HFFc6 (cell line): Measurements from ENCODE around the gene ADAMTSL5. TPM values are rescaled to one million over a fixed set of nuclear protein-coding genes. Genes with fewer than 3 reads are reported as not detected.

ENCODE experiments used
- DNase-seq: peaks from one replicate; pipeline ENCODE4 v3.0.0-alpha.2; 2018
- H3K27ac Mint-ChIP-seq: 2 replicates; pipeline ENCODE4 v1.8.0; 2020; ENCODE audit warnings: mild to moderate bottlenecking, mixed read lengths
- H3K27me3 Mint-ChIP-seq: 2 replicates; pipeline ENCODE4 v1.8.0; 2021; ENCODE audit warnings: mild to moderate bottlenecking, moderate library complexity, mixed read lengths; ENCODE audit not compliant: insufficient read depth
- H3K36me3 Mint-ChIP-seq: 2 replicates; pipeline ENCODE4 v1.8.0; 2021; ENCODE audit warnings: low read depth, mixed read lengths
- H3K4me1 Mint-ChIP-seq: 2 replicates; pipeline ENCODE4 v1.8.0; 2020; ENCODE audit warnings: low read depth, mixed read lengths
- H3K4me3 Mint-ChIP-seq: 2 replicates; pipeline ENCODE4 v1.8.0; 2020; ENCODE audit warnings: mild to moderate bottlenecking, moderate library complexity, mixed read lengths
- H3K9me3 Mint-ChIP-seq: 2 replicates; pipeline ENCODE4 v1.8.0; 2020; ENCODE audit warnings: mild to moderate bottlenecking, mixed read lengths
- CTCF ChIP-seq: fragments of 200-600 bp; sonication (generic); IDR thresholded peaks from 2 replicates; pipeline ENCODE4 v1.5.0; 2021; ENCODE audit warnings: antibody characterized with exemption, mild to moderate bottlenecking
- long read RNA-seq: library from polyadenylated mRNA; unstranded; transcript quantifications from one replicate; pipeline ENCODE4 v2.0.0, GENCODE V29; 2019
- total RNA-seq, 6 experiments: library from RNA; stranded (reverse); fragmentation: NEBNext Ultra II Directional; extraction: Animal tissue kit (Norgen Biotek cat#: 25700); gene quantifications; 2 replicates in 1 of 6; 3 replicates in 5 of 6; pipeline ENCODE4 v1.2.3, GENCODE V29; 2021

Gene ADAMTSL5
- total RNA-seq = 10 to 100 TPM; 14.9 to 20.5 (median 16.2) TPM
- long read RNA-seq, partial matches to known transcripts = 4 of 8 reads
- long read RNA-seq, other reads (novel, unspliced or antisense) = 4 of 8 reads

- DNase-seq = peak; percentile 18
- Mint-ChIP-seq H3K9me3 (0 out of 2 replicates have a peak, but pooled peaks cover 3% of the 10 kb centered on the region), H3K36me3 (no peaks in the 10 kb centered on the region; the same call in 1 of the 2 replicates), H3K27me3 (peaks cover 2% of the 10 kb centered on the region), H3K27ac (peak within 1 kb of the TSS; percentile 60), H3K4me1 (peaks cover under 1% of the 10 kb centered on the region; the same call in 1 of the 2 replicates), H3K4me3 (peak within 1 kb of the TSS; percentile 84)
- no peak for TF ChIP-seq CTCF
Observed at GRCh38 chr19:1512671-1513498, at the start of gene ADAMTSL5. TSS of gene ADAMTSL5 (minus strand) at chr19:1513019. CDS start at chr19:1510943, 2,076 bp downstream.

GRCh38 chr19:1561236-1561842, 48.5 kb upstream of the ADAMTSL5 start:
- Mint-ChIP-seq H3K4me1 (no peaks in the 10 kb centered on the region), H3K4me3 (no peak overlapping the region), H3K27me3 (no peaks in the 10 kb centered on the region), H3K36me3 (no peaks in the 10 kb centered on the region), H3K27ac (no peak overlapping the region), H3K9me3 (no peaks in the 10 kb centered on the region)
- no peak for TF ChIP-seq CTCF
- no peak for DNase-seq

- no peaks in the 10 kb centered on the region for H3K9me3 Mint-ChIP-seq
- no peak for TF ChIP-seq CTCF
- H3K4me1 Mint-ChIP-seq = no peaks in the 10 kb centered on the region
- no peak overlapping the region for H3K4me3 Mint-ChIP-seq
- H3K27ac Mint-ChIP-seq = no peak overlapping the region
- H3K36me3 Mint-ChIP-seq = no peaks in the 10 kb centered on the region
- no peak for DNase-seq
- H3K27me3 Mint-ChIP-seq = no peaks in the 10 kb centered on the region
Observed at GRCh38 chr19:1560286-1560882, 47.6 kb upstream of the ADAMTSL5 start.

- TF ChIP-seq CTCF = no peak
- Mint-ChIP-seq H3K9me3 (no peaks in the 10 kb centered on the region), H3K27ac (no peak overlapping the region), H3K4me3 (no peak overlapping the region), H3K36me3 (no peaks in the 10 kb centered on the region), H3K4me1 (no peaks in the 10 kb centered on the region), H3K27me3 (no peaks in the 10 kb centered on the region)
- no peak for DNase-seq
Observed at GRCh38 chr19:1558552-1558951, 45.7 kb upstream of the ADAMTSL5 start.

GRCh38 chr19:1556390-1557070, 43.7 kb upstream of the ADAMTSL5 start:
- H3K4me1 Mint-ChIP-seq = no peaks in the 10 kb centered on the region
- H3K27ac Mint-ChIP-seq = no peak overlapping the region

More at GRCh38 chr19:1556390-1557070, 43.7 kb upstream of the ADAMTSL5 start:
- Mint-ChIP-seq H3K36me3 (no peaks in the 10 kb centered on the region), H3K27me3 (no peaks in the 10 kb centered on the region), H3K4me3 (no peak overlapping the region), H3K9me3 (no peaks in the 10 kb centered on the region)
- TF ChIP-seq CTCF = no peak
- no peak for DNase-seq
